Tibial artery (tissue), 4 donors: ENCODE results near the gene DUS2.
A peak's percentile ranks its signal among the peaks of the same experiment; 100 is the strongest.

Source experiments
- DNase-seq, 2 donors: peaks; one replicate each; pipeline ENCODE4 v3.0.0-alpha.2; 2019
- H3K27ac ChIP-seq, 2 donors: fragments of 200-600 bp; sonication (generic) in 1 of 2; 1 replicate in 1 of 2; 2 replicates in 1 of 2; pipeline ENCODE4 v1.5.1; 2018 to 2019; ENCODE audit warnings: mild to moderate bottlenecking in 1 of 2
- H3K27me3 ChIP-seq, 2 donors: fragments of 200-600 bp; sonication (generic) in 1 of 2; one replicate each; pipeline versions ENCODE4 v1.5.1 to v1.6.0; 2016 to 2019
- H3K36me3 ChIP-seq, 3 donors: fragments of 200-600 bp; sonication (generic) in 2 of 3; one replicate each; pipeline ENCODE4 v1.5.1; 2016 to 2019; ENCODE audit warnings: mild to moderate bottlenecking in 2 of 3
- H3K4me1 ChIP-seq, 4 donors: fragments of 200-600 bp; sonication (generic) in 2 of 4; 1 replicate in 3 of 4; 2 replicates in 1 of 4; pipeline ENCODE4 v1.5.1; 2016 to 2019
- H3K4me3 ChIP-seq, 2 donors: fragments of 200-600 bp; sonication (generic) in 1 of 2; 1 replicate in 1 of 2; 2 replicates in 1 of 2; pipeline ENCODE4 v1.5.1; 2018 to 2019; ENCODE audit warnings: mild to moderate bottlenecking in 2 of 2
- H3K9me3 ChIP-seq, 3 donors: fragments of 200-600 bp; sonication (generic) in 1 of 3; one replicate each; pipeline ENCODE4 v1.5.1; 2016 to 2019
- CTCF ChIP-seq, 2 experiments: fragments of 200-600 bp in 1 of 2; fragments of 450-650 bp in 1 of 2; IDR thresholded peaks; one replicate each; pipeline ENCODE4 v1.5.1; 2017 to 2019; ENCODE audit warnings: antibody characterized with exemption in 2 of 2, mild to moderate bottlenecking in 1 of 2, moderate library complexity in 1 of 2
- intact Hi-C: fragments of 100-400 bp; cut with DNase I; formaldehyde crosslinking; loops from one replicate; pipeline ENCODE4 v1.15.0; 2023; ENCODE audit warnings: low total_unique reads

DUS2 gene

GRCh38 chr16:68077866-68078700 lies 55.0 kb downstream of the DUS2 start:
- Histone ChIP-seq H3K36me3 (peaks cover 28 to 65% (median 31%) of the 10 kb centered on the region in 3 donors), H3K27ac (no peak overlapping the region)

GRCh38 chr16:68078701-68079375 lies 55.8 kb downstream of the DUS2 start:
- Histone ChIP-seq H3K4me3 (no peak overlapping the region), H3K4me1 (peaks cover 0 to 7% (median 6%) of the 10 kb centered on the region in 4 donors), H3K36me3 (peaks cover 26 to 57% (median 26%) of the 10 kb centered on the region in 3 donors), H3K27me3 (no peaks in the 10 kb centered on the region), H3K27ac (no peak overlapping the region), H3K9me3 (no peaks in the 10 kb centered on the region)
- no peak for DNase-seq
- no peak for TF ChIP-seq CTCF (IDR thresholded peaks at IDR 0.05)
- intact Hi-C loops = no loop called here

More at GRCh38 chr16:68077866-68078700, 55.0 kb downstream of the DUS2 start:
- intact Hi-C loops = no loop called here
- DNase-seq = no peak
- Histone ChIP-seq H3K27me3 (no peaks in the 10 kb centered on the region), H3K4me3 (no peak overlapping the region), H3K9me3 (no peaks in the 10 kb centered on the region), H3K4me1 (no peaks in the 10 kb centered on the region)
- TF ChIP-seq CTCF (IDR thresholded peaks at IDR 0.05) = no peak

GRCh38 chr16:68079376-68079625 lies 56.2 kb downstream of the DUS2 start:
- H3K9me3 ChIP-seq = no peaks in the 10 kb centered on the region
- peaks cover 21 to 53% (median 22%) of the 10 kb centered on the region in 3 donors for H3K36me3 ChIP-seq
- no peak for DNase-seq
- intact Hi-C loops = no loop called here
- H3K27ac ChIP-seq = peak overlapping the region in 1 of 2 donors; percentile 35
- peaks cover 0 to 12% (median 10%) of the 10 kb centered on the region in 4 donors for H3K4me1 ChIP-seq
- no peak overlapping the region for H3K4me3 ChIP-seq
- TF ChIP-seq CTCF (IDR thresholded peaks at IDR 0.05) = no peak
- no peaks in the 10 kb centered on the region for H3K27me3 ChIP-seq

GRCh38 chr16:68079626-68080344 lies 56.7 kb downstream of the DUS2 start:
- H3K36me3 ChIP-seq = peaks cover 19 to 48% (median 20%) of the 10 kb centered on the region in 3 donors

More at GRCh38 chr16:68079626-68080344, 56.7 kb downstream of the DUS2 start:
- Histone ChIP-seq H3K9me3 (no peaks in the 10 kb centered on the region), H3K4me3 (no peak overlapping the region), H3K27me3 (no peaks in the 10 kb centered on the region), H3K4me1 (peaks cover 0 to 14% (median 11%) of the 10 kb centered on the region in 4 donors), H3K27ac (peak overlapping the region; percentile 32 to 35)
- DNase-seq = peak; percentile 69 to 80
- intact Hi-C loops = loop anchor here (10.0 kb wide), 1 partner anchor 155 kb away; the partner anchor contains the start of gene ESRP2
- TF ChIP-seq CTCF (IDR thresholded peaks at IDR 0.05) = no peak
